Retinal pigment epithelial cell (primary cell): Measurements from ENCODE around the gene ARHGEF9.
A peak's percentile ranks its signal among the peaks of the same experiment; 100 is the strongest.

Source experiments
- DNase-seq: peaks from one replicate; pipeline ENCODE4 v3.0.0-alpha.2; 2010; ENCODE audit warnings: low read depth
- H3K4me3 ChIP-seq: 2 replicates; pipeline ENCODE4 v1.5.1; 2011; ENCODE audit warnings: mild to moderate bottlenecking, low read length, control low read depth, moderate library complexity
- CTCF ChIP-seq: conservative IDR thresholded peaks from 2 replicates; pipeline ENCODE4 v1.5.1; 2011; ENCODE audit warnings: low read depth, low read length, control low read depth, inconsistent platforms

ARHGEF9 gene

GRCh38 chrX:63702556-63702955 is 82.5 kb downstream of the ARHGEF9 start:
- no peak overlapping the region for H3K4me3 ChIP-seq
- no peak for DNase-seq
- TF ChIP-seq CTCF, result no peak

- DNase-seq, result peak; percentile 2
- TF ChIP-seq CTCF, result peak; percentile 73
- H3K4me3 ChIP-seq, result no peak overlapping the region
Measured at GRCh38 chrX:63686878-63687714, 97.9 kb downstream of the ARHGEF9 start.

GRCh38 chrX:63680423-63680822 is 104.6 kb downstream of the ARHGEF9 start:
- DNase-seq, result no peak
- no peak for TF ChIP-seq CTCF
- H3K4me3 ChIP-seq, result no peak overlapping the region

- H3K4me3 ChIP-seq, result no peak overlapping the region
- no peak for DNase-seq
- no peak for TF ChIP-seq CTCF
Measured at GRCh38 chrX:63679432-63679831, 105.6 kb downstream of the ARHGEF9 start.

- no peak for TF ChIP-seq CTCF
- H3K4me3 ChIP-seq, result no peak overlapping the region
- DNase-seq, result no peak
Measured at GRCh38 chrX:63675716-63676115, 109.3 kb downstream of the ARHGEF9 start.

GRCh38 chrX:63673896-63674295 is 111.1 kb downstream of the ARHGEF9 start:
- no peak for TF ChIP-seq CTCF
- H3K4me3 ChIP-seq, result no peak overlapping the region
- DNase-seq, result no peak

GRCh38 chrX:63664741-63665140 is 120.3 kb downstream of the ARHGEF9 start:
- DNase-seq, result no peak
- no peak overlapping the region for H3K4me3 ChIP-seq
- no peak for TF ChIP-seq CTCF
